HL-60 (cell line): ENCODE results near the gene ANK3.

Experiments used
- DNase-seq, 2 experiments: peaks; one replicate each; pipeline ENCODE4 v3.0.0-alpha.2; 2010 to 2020; ENCODE audit warnings: low read depth in 1 of 2, low spot score in 1 of 2
- H3K27ac ChIP-seq: fragments of 250-450 bp; sonication (Bioruptor Pico); replicated peaks from 2 replicates; pipeline ENCODE4 v1.5.1; 2020; ENCODE audit warnings: mild to moderate bottlenecking, moderate library complexity
- H3K27me3 ChIP-seq: fragments of 250-450 bp; sonication (Bioruptor Pico); 2 replicates; pipeline ENCODE4 v1.5.1; 2021; ENCODE audit warnings: mild to moderate bottlenecking, moderate library complexity; ENCODE audit not compliant: insufficient read depth, poor library complexity, severe bottlenecking
- H3K4me3 ChIP-seq: replicated peaks from 2 replicates; pipeline ENCODE4 v1.5.1; 2011; ENCODE audit warnings: mild to moderate bottlenecking, control low read depth, low read length; ENCODE audit not compliant: insufficient read depth
- CTCF ChIP-seq: IDR thresholded peaks from one replicate; pipeline ENCODE4 v1.5.1; 2011; ENCODE audit warnings: low read length, control low read depth, inconsistent platforms; ENCODE audit not compliant: insufficient read depth
- GABPA ChIP-seq: IDR thresholded peaks from 2 replicates; pipeline ENCODE4 v1.6.1; 2012; ENCODE audit warnings: low read depth
- POLR2AphosphoS5 ChIP-seq: IDR thresholded peaks from 2 replicates; pipeline ENCODE4 v1.6.1; 2012; ENCODE audit warnings: low read depth
- REST ChIP-seq: IDR thresholded peaks from 2 replicates; pipeline ENCODE4 v1.6.1; 2012; ENCODE audit warnings: low read depth; ENCODE audit not compliant: insufficient replicate concordance
- SPI1 ChIP-seq: IDR thresholded peaks from 2 replicates; pipeline ENCODE4 v1.6.1; 2012; ENCODE audit warnings: low read depth, mild to moderate bottlenecking, borderline replicate concordance

Gene ANK3

GRCh38 chr10:60291344-60291930 lies 98.2 kb downstream of the ANK3 start:
- TF ChIP-seq CTCF, result no peak
- no peak for TF ChIP-seq GABPA
- no peak for TF ChIP-seq REST
- no peak for TF ChIP-seq SPI1
- no peak for TF ChIP-seq POLR2AphosphoS5
- H3K27ac ChIP-seq, result no peak overlapping the region
- H3K4me3 ChIP-seq, result no peak overlapping the region
- peaks cover 2% of the 10 kb centered on the region for H3K27me3 ChIP-seq
- DNase-seq, result no peak

- TF ChIP-seq GABPA (no peak), REST (no peak), POLR2AphosphoS5 (no peak), CTCF (no peak), SPI1 (no peak)
Observed at GRCh38 chr10:60290558-60290957, 99.1 kb downstream of the ANK3 start.

GRCh38 chr10:60289800-60290199 lies 99.9 kb downstream of the ANK3 start:
- no peak for TF ChIP-seq SPI1
- TF ChIP-seq REST, result no peak
- no peak for TF ChIP-seq CTCF
- no peak for TF ChIP-seq GABPA
- no peak for TF ChIP-seq POLR2AphosphoS5
- H3K27me3 ChIP-seq, result peaks cover 2% of the 10 kb centered on the region
- H3K4me3 ChIP-seq, result no peak overlapping the region
- no peak for DNase-seq
- no peak overlapping the region for H3K27ac ChIP-seq

More at GRCh38 chr10:60290558-60290957, 99.1 kb downstream of the ANK3 start:
- no peak overlapping the region for H3K27ac ChIP-seq
- peaks cover 2% of the 10 kb centered on the region for H3K27me3 ChIP-seq
- no peak overlapping the region for H3K4me3 ChIP-seq
- DNase-seq, result no peak
